Trophoblast cell (in vitro differentiated cells and primary cell): ENCODE data around the gene MED13L.

Source experiments
- DNase-seq, 2 donors: peaks; one replicate each; pipeline ENCODE4 v3.0.0-alpha.2; 2016
- H2AFZ ChIP-seq: 2 replicates; pipeline ENCODE4 v1.6.1; 2013; ENCODE audit warnings: low read length, moderate library complexity, mild to moderate bottlenecking; ENCODE audit not compliant: insufficient read depth, poor library complexity
- H2AK5ac ChIP-seq: 2 replicates; pipeline ENCODE4 v1.6.1; 2013; ENCODE audit warnings: mild to moderate bottlenecking, low read length
- H2BK120ac ChIP-seq: 2 replicates; pipeline ENCODE4 v1.6.1; 2013; ENCODE audit warnings: low read length, mild to moderate bottlenecking, moderate library complexity; ENCODE audit not compliant: insufficient read depth, poor library complexity
- H2BK12ac ChIP-seq: 2 replicates; pipeline ENCODE4 v1.6.1; 2013; ENCODE audit warnings: mild to moderate bottlenecking, low read length, moderate library complexity
- H2BK5ac ChIP-seq: 2 replicates; pipeline ENCODE4 v1.6.1; 2013; ENCODE audit warnings: low read length, low read depth, moderate library complexity, mild to moderate bottlenecking; ENCODE audit not compliant: poor library complexity
- H3K14ac ChIP-seq: 2 replicates; pipeline ENCODE4 v1.6.1; 2013; ENCODE audit warnings: mild to moderate bottlenecking, low read length
- H3K18ac ChIP-seq: 2 replicates; pipeline ENCODE4 v1.6.1; 2013; ENCODE audit warnings: mild to moderate bottlenecking, low read length
- H3K23ac ChIP-seq: 2 replicates; pipeline ENCODE4 v1.6.1; 2013; ENCODE audit warnings: low read length
- H3K27ac ChIP-seq: 2 replicates; pipeline ENCODE4 v1.5.1; 2013; ENCODE audit warnings: low read depth, mild to moderate bottlenecking, inconsistent platforms, low read length, moderate library complexity
- H3K27me3 ChIP-seq: 2 replicates; pipeline ENCODE4 v1.6.1; 2013; ENCODE audit warnings: inconsistent platforms, mild to moderate bottlenecking, low read length, moderate library complexity; ENCODE audit not compliant: insufficient read depth
- H3K36me3 ChIP-seq, 2 experiments: 1 replicate in 1 of 2; 2 replicates in 1 of 2; pipeline ENCODE4 v1.6.1; 2013; ENCODE audit warnings: low read length in 2 of 2, mild to moderate bottlenecking in 2 of 2, moderate library complexity in 1 of 2; ENCODE audit not compliant: insufficient read depth in 2 of 2, control insufficient read depth in 1 of 2
- H3K4ac ChIP-seq: 2 replicates; pipeline ENCODE4 v1.6.1; 2013; ENCODE audit warnings: low read depth, mild to moderate bottlenecking, low read length, moderate library complexity
- H3K4me1 ChIP-seq, 2 experiments: 1 replicate in 1 of 2; 2 replicates in 1 of 2; pipeline ENCODE4 v1.6.1; 2013; ENCODE audit warnings: low read length in 2 of 2, mild to moderate bottlenecking in 2 of 2, moderate library complexity in 1 of 2; ENCODE audit not compliant: insufficient read depth in 2 of 2, control insufficient read depth in 1 of 2
- H3K4me2 ChIP-seq: 2 replicates; pipeline ENCODE4 v1.6.1; 2013; ENCODE audit warnings: inconsistent platforms, mild to moderate bottlenecking, low read length, moderate library complexity
- H3K4me3 ChIP-seq: 2 replicates; pipeline ENCODE4 v1.5.1; 2013; ENCODE audit warnings: mild to moderate bottlenecking, low read depth, low read length, inconsistent platforms
- H3K79me1 ChIP-seq: one replicate; pipeline ENCODE4 v1.6.1; 2013; ENCODE audit warnings: low read length
- H3K79me2 ChIP-seq: 2 replicates; pipeline ENCODE4 v1.6.1; 2013; ENCODE audit warnings: low read length, mild to moderate bottlenecking; ENCODE audit not compliant: control insufficient read depth, insufficient read depth, poor library complexity
- H3K9ac ChIP-seq: 2 replicates; pipeline ENCODE4 v1.6.1; 2013; ENCODE audit warnings: mild to moderate bottlenecking, low read length
- H3K9me3 ChIP-seq: 2 replicates; pipeline ENCODE4 v1.6.1; 2013; ENCODE audit warnings: low read depth, mild to moderate bottlenecking, control low read depth, inconsistent platforms, low read length; ENCODE audit not compliant: insufficient read depth
- H4K12ac ChIP-seq: 2 replicates; pipeline ENCODE4 v1.6.1; 2013; ENCODE audit warnings: low read depth, mild to moderate bottlenecking, low read length, moderate library complexity
- H4K8ac ChIP-seq: 2 replicates; pipeline ENCODE4 v1.6.1; 2013; ENCODE audit warnings: low read depth, mild to moderate bottlenecking, low read length, moderate library complexity
- H4K91ac ChIP-seq: one replicate; pipeline ENCODE4 v1.6.1; 2013; ENCODE audit warnings: low read depth, mild to moderate bottlenecking, low read length, moderate library complexity
- WGBS: extraction: QIAGEN DNeasy Blood & Tissue Kit; methylation state at CpG from one replicate; pipeline ENCODE4 v1.1.7; 2013; ENCODE audit warnings: missing lambda C conversion rate; ENCODE audit not compliant: insufficient read length, insufficient coverage; ENCODE audit errors: extremely low coverage; 5-methylcytosine and 5-hydroxymethylcytosine counted together

Gene MED13L

DNA sequence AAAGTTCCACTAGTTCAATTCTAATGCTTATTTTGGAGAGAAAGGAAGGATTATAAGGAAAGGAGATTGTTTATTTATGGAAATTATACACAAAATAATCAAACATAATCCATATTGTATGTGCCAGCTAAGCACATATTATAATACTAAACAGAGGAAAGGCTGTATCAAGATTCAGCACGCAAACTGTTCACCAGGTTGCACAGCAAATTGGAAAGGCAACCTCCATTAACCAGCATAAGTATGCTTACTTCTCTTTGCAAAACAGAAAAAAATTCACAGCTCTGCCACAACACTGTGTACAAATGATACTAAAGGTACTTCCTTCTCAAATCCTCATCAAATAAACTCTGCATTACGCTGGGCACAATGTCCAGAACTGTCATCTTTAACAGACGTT, 146.3 kb downstream of the MED13L start:
- Histone ChIP-seq H3K27ac (no peak overlapping the region), H3K4me2 (no peak overlapping the region), H3K4ac (no peak overlapping the region), H3K18ac (no peak overlapping the region), H4K8ac (no peak overlapping the region), H4K12ac (no peak overlapping the region), H3K9ac (no peak overlapping the region), H2AFZ (no peak overlapping the region), H2BK5ac (no peak overlapping the region), H2AK5ac (no peak overlapping the region), H3K9me3 (no peaks in the 10 kb centered on the region), H4K91ac (no peak overlapping the region), H2BK12ac (no peak overlapping the region), H2BK120ac (no peak overlapping the region), H3K79me1 (no peaks in the 10 kb centered on the region), H3K36me3 (no peaks in the 10 kb centered on the region), H3K27me3 (no peaks in the 10 kb centered on the region), H3K4me3 (no peak overlapping the region), H3K14ac (no peak overlapping the region), H3K4me1 (peaks cover 2 to 9% of the 10 kb centered on the region in 2 experiments), H3K23ac (no peak overlapping the region), H3K79me2 (peaks cover 10% of the 10 kb centered on the region)
- DNase-seq, result no peak
- WGBS, result no CpG with 5 or more reads among the region's 3 CpGs

DNA sequence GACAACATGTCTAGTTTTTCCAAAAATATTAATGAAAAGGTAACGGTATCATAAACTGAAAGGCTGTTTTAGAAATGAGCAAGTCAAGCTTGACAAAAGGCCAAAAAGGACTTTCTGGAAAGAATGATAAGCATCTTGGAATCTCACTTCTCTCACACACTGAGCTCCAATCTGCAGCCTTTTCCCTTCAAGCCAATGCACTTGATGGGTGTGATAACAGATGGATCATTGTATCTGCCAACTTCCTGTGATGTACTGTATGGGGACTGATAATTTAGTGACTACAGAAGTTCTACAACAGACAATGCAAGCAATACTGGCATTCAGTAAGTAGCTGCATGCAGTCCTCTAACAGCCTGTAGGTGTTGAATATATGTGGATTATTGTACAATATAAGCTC, 147.1 kb downstream of the MED13L start:
- Histone ChIP-seq H3K23ac (no peak overlapping the region), H3K79me1 (no peaks in the 10 kb centered on the region), H3K14ac (no peak overlapping the region), H3K4me2 (no peak overlapping the region), H4K8ac (no peak overlapping the region), H2BK5ac (no peak overlapping the region), H3K9ac (no peak overlapping the region), H2BK120ac (no peak overlapping the region), H4K12ac (no peak overlapping the region), H2AK5ac (no peak overlapping the region), H3K36me3 (no peaks in the 10 kb centered on the region), H2BK12ac (no peak overlapping the region), H3K27ac (no peak overlapping the region), H3K4me3 (no peak overlapping the region), H3K79me2 (peaks cover 10% of the 10 kb centered on the region), H2AFZ (no peak overlapping the region), H3K27me3 (no peaks in the 10 kb centered on the region), H3K9me3 (no peaks in the 10 kb centered on the region), H3K4ac (no peak overlapping the region), H3K4me1 (peaks cover 2 to 9% of the 10 kb centered on the region in 2 experiments), H3K18ac (no peak overlapping the region), H4K91ac (no peak overlapping the region)
- no CpG with 5 or more reads among the region's 1 CpG for WGBS
- no peak for DNase-seq

- WGBS, result no CpG with 5 or more reads among the region's 1 CpG
These were observed 148.7 kb downstream of the MED13L start for GRCh38 chr12:116128779-116129178.

DNA sequence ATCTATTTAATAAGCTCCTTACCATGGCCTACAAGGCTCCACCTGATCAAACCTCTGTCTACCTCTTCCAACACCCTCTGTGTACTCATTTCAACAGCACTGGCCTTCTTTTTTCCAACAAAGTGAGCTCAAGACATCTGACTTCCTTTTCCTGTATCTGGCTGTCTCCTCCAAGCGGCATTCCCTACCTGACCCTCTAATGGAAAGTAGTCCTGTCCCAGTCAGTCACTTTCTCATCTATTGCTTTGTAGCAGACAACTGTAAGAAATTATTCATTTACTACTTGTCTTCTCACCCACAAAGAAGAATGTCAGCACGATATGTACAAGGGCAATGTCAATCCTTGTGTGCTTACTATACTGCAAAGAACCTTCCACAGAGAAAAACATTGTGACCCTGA, 149.6 kb downstream of the MED13L start:
- Histone ChIP-seq H2BK12ac (no peak overlapping the region), H3K27me3 (no peaks in the 10 kb centered on the region), H4K8ac (no peak overlapping the region), H3K4me1 (peaks cover 4 to 7% of the 10 kb centered on the region in 2 experiments), H3K36me3 (no peaks in the 10 kb centered on the region), H3K18ac (no peak overlapping the region), H4K91ac (no peak overlapping the region), H3K79me1 (no peaks in the 10 kb centered on the region), H2BK120ac (no peak overlapping the region), H3K14ac (no peak overlapping the region), H3K79me2 (peaks cover 5% of the 10 kb centered on the region), H3K9me3 (no peaks in the 10 kb centered on the region), H3K27ac (no peak overlapping the region), H3K4ac (no peak overlapping the region), H2AK5ac (no peak overlapping the region), H3K9ac (no peak overlapping the region), H2AFZ (no peak overlapping the region), H2BK5ac (no peak overlapping the region), H3K23ac (no peak overlapping the region), H3K4me2 (no peak overlapping the region), H3K4me3 (no peak overlapping the region), H4K12ac (no peak overlapping the region)
- no peak for DNase-seq
- no CpG with 5 or more reads among the region's 2 CpGs for WGBS

More at GRCh38 chr12:116128779-116129178, 148.7 kb downstream of the MED13L start:
- H2BK5ac ChIP-seq, result no peak overlapping the region
- no peak overlapping the region for H4K91ac ChIP-seq
- no peak overlapping the region for H2AK5ac ChIP-seq
- no peak overlapping the region for H2BK120ac ChIP-seq
- H3K79me1 ChIP-seq, result no peaks in the 10 kb centered on the region
- H3K36me3 ChIP-seq, result no peaks in the 10 kb centered on the region
- no peaks in the 10 kb centered on the region for H3K27me3 ChIP-seq
- DNase-seq, result no peak
- H3K4me1 ChIP-seq, result peaks cover 2 to 9% of the 10 kb centered on the region in 2 experiments
- no peak overlapping the region for H4K12ac ChIP-seq
- no peak overlapping the region for H4K8ac ChIP-seq
- no peak overlapping the region for H3K4ac ChIP-seq
- no peak overlapping the region for H3K14ac ChIP-seq
- no peak overlapping the region for H3K23ac ChIP-seq
- no peak overlapping the region for H2BK12ac ChIP-seq
- peaks cover 5% of the 10 kb centered on the region for H3K79me2 ChIP-seq
- no peak overlapping the region for H3K4me3 ChIP-seq
- no peak overlapping the region for H3K27ac ChIP-seq
- no peak overlapping the region for H3K18ac ChIP-seq
- H2AFZ ChIP-seq, result no peak overlapping the region
- H3K9me3 ChIP-seq, result no peaks in the 10 kb centered on the region
- H3K4me2 ChIP-seq, result no peak overlapping the region
- H3K9ac ChIP-seq, result no peak overlapping the region
